GM18951 (cell line): ENCODE results near the gene STK4.

Source experiments
- POLR2A ChIP-seq: IDR thresholded peaks from 4 replicates; pipeline ENCODE4 v1.6.1; 2011; ENCODE audit warnings: mild to moderate bottlenecking; ENCODE audit not compliant: insufficient read length, insufficient read depth; ENCODE audit errors: extremely low read depth
- in situ Hi-C: fragments of 300-500 bp; cut with MboI; formaldehyde crosslinking; loops from one replicate; pipeline ENCODE4 v1.12.0; 2022; ENCODE audit warnings: low sequenced_read_pairs, mixed read lengths, inconsistent platforms; ENCODE audit not compliant: unreplicated experiment

STK4 gene

GRCh38 chr20:44959638-44960102, 6.6 kb upstream of the STK4 start:
- TF ChIP-seq POLR2A: no peak
- in situ Hi-C loops: no loop called here

GRCh38 chr20:44960103-44960852, 6.0 kb upstream of the STK4 start, which contains the start of gene TOMM34:
TSS of gene TOMM34 (minus strand) at chr20:44960397. CDS start at chr20:44960333, 64 bp downstream.
- in situ Hi-C loops: no loop called here
- peak; percentile 88 for TF ChIP-seq POLR2A

GRCh38 chr20:44961011-44961869, 5.1 kb upstream of the STK4 start:
- TF ChIP-seq POLR2A: no peak
- in situ Hi-C loops: no loop called here

GRCh38 chr20:44961870-44962267, 4.4 kb upstream of the STK4 start:
- TF ChIP-seq POLR2A: no peak
- in situ Hi-C loops: no loop called here

GRCh38 chr20:44962483-44962882, 3.8 kb upstream of the STK4 start:
- no peak for TF ChIP-seq POLR2A
- in situ Hi-C loops: no loop called here

GRCh38 chr20:44963325-44964215, 2.7 kb upstream of the STK4 start:
- in situ Hi-C loops: no loop called here
- no peak for TF ChIP-seq POLR2A

- TF ChIP-seq POLR2A: no peak
- in situ Hi-C loops: no loop called here
These were observed 672 bp upstream of the STK4 start for GRCh38 chr20:44965651-44966029.

DNA sequence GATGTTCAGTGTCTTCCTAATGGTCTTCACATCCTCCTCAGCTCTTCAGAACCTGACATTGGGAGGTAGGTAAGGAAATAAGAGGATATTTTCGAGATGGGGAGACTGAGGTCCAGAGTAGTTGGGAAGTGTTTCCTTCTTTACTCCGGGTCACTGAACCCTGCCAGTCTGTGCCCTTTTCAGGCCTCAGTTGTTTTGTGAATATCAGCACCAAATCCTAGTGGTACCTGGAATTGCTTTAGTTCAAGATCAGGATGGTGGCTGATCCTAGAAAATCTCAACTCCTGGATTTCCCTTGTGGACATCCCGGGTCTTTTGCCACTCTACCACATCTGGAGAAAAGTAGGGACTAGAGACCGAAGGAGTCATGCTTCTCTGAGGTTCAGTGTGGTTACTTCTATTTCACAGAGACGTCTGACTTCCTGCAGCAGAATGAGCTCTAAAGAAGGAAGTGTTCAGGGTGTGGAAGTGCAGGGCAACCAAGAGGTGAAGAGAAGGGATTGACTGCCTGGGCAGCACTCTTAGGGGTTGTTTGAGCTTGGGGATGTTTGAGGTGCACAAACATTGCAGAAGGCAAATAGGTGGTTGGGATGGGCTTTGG, 995 bp downstream of the STK4 start:
- peak; percentile 31 for TF ChIP-seq POLR2A
- in situ Hi-C loops: no loop called here

GRCh38 chr20:44969300-44969894, 3.1 kb downstream of the STK4 start:
- TF ChIP-seq POLR2A: no peak
- in situ Hi-C loops: no loop called here

GRCh38 chr20:44970243-44970757, 4.0 kb downstream of the STK4 start:
- no peak for TF ChIP-seq POLR2A
- in situ Hi-C loops: no loop called here

- TF ChIP-seq POLR2A: no peak
- in situ Hi-C loops: no loop called here
These were observed 6.7 kb downstream of the STK4 start for GRCh38 chr20:44973053-44973452.

DNA sequence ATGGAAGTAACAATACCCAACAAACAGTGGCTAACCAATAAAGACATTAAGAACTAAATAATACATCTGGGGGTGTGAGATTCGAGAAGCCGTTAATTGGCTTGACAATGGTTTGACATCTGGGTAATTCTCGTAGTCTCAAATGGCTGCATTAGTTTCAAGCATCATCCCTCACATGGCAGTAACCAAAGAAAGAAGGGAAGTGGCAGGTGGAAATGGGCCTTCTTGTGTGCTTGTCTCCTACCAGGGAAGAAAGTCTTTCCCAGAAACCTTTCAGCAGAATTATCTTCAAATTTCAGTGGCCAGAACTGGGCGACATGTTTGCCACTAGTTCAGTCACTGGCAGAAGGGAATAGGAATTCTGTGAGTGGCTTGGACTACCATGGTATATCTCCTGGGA, 10.4 kb downstream of the STK4 start:
- no peak for TF ChIP-seq POLR2A
- in situ Hi-C loops: no loop called here
